H1 (cell line): ENCODE measurements around the gene RBP5.

ENCODE experiments used
- POLR2A ChIP-seq, 2 experiments: IDR thresholded peaks; 1 replicate in 1 of 2; 2 replicates in 1 of 2; pipeline ENCODE4 v1.6.1; 2011; ENCODE audit warnings: low read depth in 2 of 2, low read length in 2 of 2, mild to moderate bottlenecking in 2 of 2; ENCODE audit errors: control extremely low read depth in 1 of 2
- RFX5 ChIP-seq: IDR thresholded peaks from 2 replicates; pipeline ENCODE4 v1.6.1; 2011; ENCODE audit warnings: low read depth, low read length, improper control_type of control experiment, borderline replicate concordance
- SAP30 ChIP-seq: fragments of 300-600 bp; sonication (generic); IDR thresholded peaks from 2 replicates; pipeline ENCODE4 v1.7.1; 2012; ENCODE audit warnings: low read length, moderate library complexity, mild to moderate bottlenecking, inconsistent platforms; ENCODE audit not compliant: insufficient read depth, insufficient replicate concordance

GRCh38 chr12:7103837-7104584 is 24.7 kb downstream of the RBP5 start:
- TF ChIP-seq RFX5 (no peak), SAP30 (no peak), POLR2A (IDR thresholded peaks at IDR 0.05; ENCODE audit: control extremely low read depth in 1 of 2, low read depth in 2 of 2, low read length in 2 of 2) (no peak)
